ENCODE results near the gene SLC35A5.
A peak's percentile ranks its signal among the peaks of the same experiment; 100 is the strongest.

The SLC35A5 gene

DNA sequence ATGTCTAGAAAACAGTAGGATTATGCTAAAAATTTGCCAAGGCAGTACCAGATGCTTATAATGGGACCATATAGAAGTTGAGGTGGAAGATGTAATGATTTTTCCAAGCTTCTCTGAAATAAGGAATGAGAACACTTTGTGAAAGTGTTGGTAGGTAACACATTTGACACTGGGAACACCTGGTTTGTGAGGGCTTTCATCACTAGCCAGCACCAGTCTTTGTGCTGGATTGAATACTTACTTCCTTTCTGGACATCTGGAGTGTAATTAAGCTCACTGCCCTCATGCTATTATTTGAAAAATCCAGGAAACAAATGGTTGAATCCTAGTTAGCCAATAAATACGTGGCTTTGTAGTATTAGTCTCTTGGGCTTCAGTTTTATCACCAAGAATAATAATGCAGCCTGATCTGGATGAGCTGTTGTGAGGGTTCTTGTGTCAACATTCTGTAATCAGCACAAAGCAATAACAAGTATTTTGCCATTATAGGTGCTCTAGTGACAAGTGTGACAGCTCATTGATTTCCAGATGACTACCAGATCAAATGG, 66.1 kb downstream of the SLC35A5 start:
- DNase-seq, result no peak

GRCh38 chr3:112629425-112629824, 67.6 kb downstream of the SLC35A5 start:
- DNase-seq, result peak; percentile 20

DNA sequence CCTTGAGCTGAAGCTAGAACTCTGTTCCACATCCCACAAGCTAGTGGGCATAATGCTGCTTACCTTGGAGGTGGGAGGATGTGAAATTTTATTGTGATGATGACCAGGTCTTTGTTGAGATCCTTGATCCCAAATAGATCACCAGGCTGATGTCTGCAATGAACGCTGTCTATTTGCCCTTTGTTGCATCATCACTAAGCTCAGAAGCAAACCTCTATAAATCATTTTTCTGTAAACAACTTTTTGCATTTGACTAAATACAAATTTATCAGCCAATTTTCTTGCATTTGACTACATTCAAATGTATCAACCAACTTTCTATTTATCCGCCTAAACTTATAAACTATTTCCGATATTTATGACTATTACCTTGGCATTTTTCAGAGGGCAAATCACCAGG, 69.4 kb downstream of the SLC35A5 start:
- DNase-seq, result no peak

GRCh38 chr3:112632596-112632995, 70.8 kb downstream of the SLC35A5 start:
- DNase-seq, result no peak

GRCh38 chr3:112633191-112633590, 71.3 kb downstream of the SLC35A5 start:
- DNase-seq, result no peak

DNA sequence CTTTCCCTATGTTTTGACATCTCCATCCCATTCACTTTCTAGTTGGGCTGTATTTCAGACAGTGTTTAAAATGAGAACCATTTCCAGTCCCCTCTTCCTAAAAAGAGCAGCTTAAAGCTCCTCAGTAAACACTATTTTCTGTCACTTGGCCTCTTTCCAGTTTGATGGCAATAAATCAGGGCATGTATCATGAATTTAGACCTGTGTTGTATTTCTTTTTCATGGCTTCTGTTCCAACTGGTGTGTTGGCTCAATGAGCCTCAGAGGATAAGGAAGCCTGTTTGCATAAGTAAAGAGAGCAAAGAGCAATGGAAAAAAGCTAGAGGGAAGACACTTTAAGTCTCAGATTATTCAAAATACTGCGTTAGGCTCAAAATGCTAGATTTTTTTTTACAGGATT, 71.9 kb downstream of the SLC35A5 start:
- DNase-seq, result no peak

DNA sequence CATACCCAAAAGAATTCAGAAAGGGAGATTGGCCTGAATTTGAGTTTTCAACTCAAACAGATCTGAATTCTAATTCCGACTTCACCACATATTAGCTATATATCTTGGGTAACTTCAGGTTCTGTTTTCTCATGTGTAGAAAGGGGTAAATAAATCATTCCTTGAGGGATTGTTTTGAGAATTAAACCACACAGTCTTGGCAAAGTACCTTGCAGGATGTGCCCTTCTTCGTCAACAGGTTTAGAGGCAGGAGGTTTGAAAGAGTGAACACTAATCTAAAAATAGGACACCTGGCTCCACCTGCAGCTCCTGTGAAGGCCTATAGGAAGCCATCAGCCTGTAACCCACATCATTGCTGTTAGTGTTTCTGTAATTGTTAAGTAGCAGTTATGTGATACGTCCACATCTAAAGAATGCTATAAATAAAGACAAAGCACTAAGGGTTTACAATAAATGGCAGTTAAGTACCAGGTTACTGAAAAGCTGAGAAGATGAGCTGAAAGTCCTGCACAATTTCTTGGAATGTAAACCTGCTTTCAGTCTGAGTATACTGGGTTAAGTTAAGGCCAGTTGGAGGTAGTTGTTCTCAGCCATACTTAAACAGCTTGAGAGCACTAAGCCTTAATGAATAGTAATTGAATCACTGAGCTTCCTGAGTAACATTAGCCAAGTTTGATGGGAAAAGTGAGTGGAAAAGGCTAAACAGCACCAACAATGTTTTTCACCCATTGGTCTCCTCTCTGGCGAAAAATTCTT, 73.1 kb downstream of the SLC35A5 start:
- DNase-seq, result no peak

Measured in stimulated activated naive CD4-positive, alpha-beta T cell treated with Interleukin-2 at 50 U/mL for 16 hours (primary cell).